ENCODE measurements around the gene DDX1. TPM values are rescaled to one million over a fixed set of nuclear protein-coding genes. Genes with fewer than 3 reads are reported as not detected.

DDX1 gene
- total and polyA plus RNA-seq, 2 donors (not counting 3 experiments of a cell fraction or from before 2014, with no cell fraction given) = 41.2 to 117 TPM

- H2AFZ ChIP-seq (ENCODE audit: low read depth, low read length) = no peak overlapping the region
- dilution Hi-C loops (cut with MboI; ENCODE audit: extremely low pct_ligation_motif_present, low sequenced_read_pairs) (no loop called here), intact Hi-C loops (cut with micrococcal nuclease) (no loop called here)
- no TSS peak for BruUV-seq (replicated peaks)
- no peak for FAIRE-seq
- no peaks in the 10 kb centered on the region for H4K20me1 ChIP-seq (replicated peaks; ENCODE audit: control insufficient read depth, extremely low read depth, insufficient read depth, low read length)
- ChIA-PET CTCF (no interaction called here), POLR2A (no interaction called here)
- no peak overlapping the region for H3K4me3 ChIP-seq (replicated peaks in 1 of 3; ENCODE audit: insufficient read depth in 1 of 3, low read depth in 1 of 3, low read length in 3 of 3)
- H3K79me2 ChIP-seq (ENCODE audit: control insufficient read depth, insufficient read depth, low read length) = no peaks in the 10 kb centered on the region
- H3K36me3 ChIP-seq (ENCODE audit: control insufficient read depth in 2 of 2, extremely low read depth in 1 of 2, insufficient read depth in 2 of 2, low read length in 2 of 2) = no peaks in the 10 kb centered on the region
- no peaks in the 10 kb centered on the region for H3K9me1 ChIP-seq (replicated peaks; ENCODE audit: control insufficient read depth, extremely low read depth, insufficient read depth, low read length)
- peaks cover 5% of the 10 kb centered on the region for H3K4me1 ChIP-seq (ENCODE audit: control insufficient read depth, extremely low read depth, insufficient read depth, low read length)
- TF ChIP-seq POLR2A (IDR thresholded peaks at IDR 0.05; ENCODE audit: low read depth, low read length) (no peak), GATA2 (IDR thresholded peaks at IDR 0.05; ENCODE audit: insufficient read depth, insufficient read length, low read depth, low read length) (no peak), POLR2AphosphoS5 (IDR thresholded peaks at IDR 0.05; ENCODE audit: insufficient read depth, low read depth, low read length) (no peak), JUN (IDR thresholded peaks at IDR 0.05; ENCODE audit: borderline replicate concordance, insufficient read depth, insufficient read length, low read depth) (no peak)
- H3K4me2 ChIP-seq (ENCODE audit: insufficient read depth, low read length) = no peak overlapping the region
- no peak overlapping the region for H3K9ac ChIP-seq (replicated peaks; ENCODE audit: extremely low read depth, insufficient read depth, low read length)
- peaks cover 0 to 7% of the 10 kb centered on the region in 2 experiments for H3K27me3 ChIP-seq (ENCODE audit: control insufficient read depth in 2 of 2, insufficient read depth in 2 of 2, low read length in 2 of 2)
- no peak for DNase-seq (ENCODE audit: low read depth, low spot score)
- H3K27ac ChIP-seq (ENCODE audit: insufficient read depth, low read depth, low read length) = no peak overlapping the region
- H3K9me3 ChIP-seq (replicated peaks; ENCODE audit: control insufficient read depth, insufficient read depth, low read length) = no peaks in the 10 kb centered on the region
Observed at GRCh38 chr2:15662579-15662978, 70.9 kb downstream of the DDX1 start.

- Histone ChIP-seq H3K9me3 (replicated peaks; ENCODE audit: control insufficient read depth, insufficient read depth, low read length) (no peaks in the 10 kb centered on the region), H3K27me3 (ENCODE audit: control insufficient read depth in 2 of 2, insufficient read depth in 2 of 2, low read length in 2 of 2) (peaks cover 0 to 3% of the 10 kb centered on the region in 2 experiments), H3K27ac (ENCODE audit: insufficient read depth, low read depth, low read length) (no peak overlapping the region), H4K20me1 (replicated peaks; ENCODE audit: control insufficient read depth, extremely low read depth, insufficient read depth, low read length) (no peaks in the 10 kb centered on the region), H3K4me1 (ENCODE audit: control insufficient read depth, extremely low read depth, insufficient read depth, low read length) (peaks cover 17% of the 10 kb centered on the region), H3K36me3 (ENCODE audit: control insufficient read depth in 2 of 2, extremely low read depth in 1 of 2, insufficient read depth in 2 of 2, low read length in 2 of 2) (no peaks in the 10 kb centered on the region), H2AFZ (ENCODE audit: low read depth, low read length) (no peak overlapping the region), H3K4me3 (replicated peaks in 1 of 3; ENCODE audit: insufficient read depth in 1 of 3, low read depth in 1 of 3, low read length in 3 of 3) (no peak overlapping the region), H3K4me2 (ENCODE audit: insufficient read depth, low read length) (no peak overlapping the region), H3K9ac (replicated peaks; ENCODE audit: extremely low read depth, insufficient read depth, low read length) (no peak overlapping the region), H3K79me2 (ENCODE audit: control insufficient read depth, insufficient read depth, low read length) (no peaks in the 10 kb centered on the region), H3K9me1 (replicated peaks; ENCODE audit: control insufficient read depth, extremely low read depth, insufficient read depth, low read length) (no peaks in the 10 kb centered on the region)
- no peak for DNase-seq (ENCODE audit: low read depth, low spot score)
- BruUV-seq (replicated peaks) = no TSS peak
- dilution Hi-C loops (cut with MboI; ENCODE audit: extremely low pct_ligation_motif_present, low sequenced_read_pairs) = no loop called here
- ChIA-PET CTCF (no interaction called here), POLR2A (no interaction called here)
- no peak for TF ChIP-seq MYC (IDR thresholded peaks at IDR 0.05; ENCODE audit: low read depth, low read length)
- no peak for TF ChIP-seq POLR2AphosphoS5 (IDR thresholded peaks at IDR 0.05; ENCODE audit: insufficient read depth, low read depth, low read length)
- no peak for TF ChIP-seq JUN (IDR thresholded peaks at IDR 0.05; ENCODE audit: borderline replicate concordance, insufficient read depth, insufficient read length, low read depth)
- TF ChIP-seq FOS (IDR thresholded peaks at IDR 0.05; ENCODE audit: borderline replicate concordance, insufficient read depth, low read length) = no peak
- TF ChIP-seq CTCF (IDR thresholded peaks at IDR 0.05; ENCODE audit: extremely low read depth in 1 of 2, insufficient read depth in 1 of 2, low read depth in 1 of 2, low read length in 2 of 2) = no peak
- TF ChIP-seq POLR2A (IDR thresholded peaks at IDR 0.05; ENCODE audit: low read depth, low read length) = no peak
- no peak for TF ChIP-seq EZH2 (IDR thresholded peaks at IDR 0.05; ENCODE audit: borderline replicate concordance, low read depth, low read length, severe bottlenecking)
- no peak for TF ChIP-seq MAX (IDR thresholded peaks at IDR 0.05; ENCODE audit: insufficient read depth, insufficient read length)
- no peak for FAIRE-seq
- intact Hi-C loops (cut with micrococcal nuclease) = no loop called here
Observed at GRCh38 chr2:15663802-15664201, 72.1 kb downstream of the DDX1 start.

All from endothelial cell of umbilical vein (primary cell).